ENCODE results near the gene ZNF740.
"Not testable (repeated sequence)": the region's sequence is repeated elsewhere in the genome, so short reads cannot be mapped to it uniquely, and the experiment has no call there.

ZNF740 gene

GRCh38 chr12:53200458-53201176 is 20.1 kb downstream of the ZNF740 start:
- peak overlapping the region; percentile 84 for H3K27ac Mint-ChIP-seq (ENCODE audit: low read depth)
- peaks cover 50% of the 10 kb centered on the region for H3K36me3 Mint-ChIP-seq (ENCODE audit: insufficient read depth)
- peak overlapping the region; percentile 66 for H3K4me3 Mint-ChIP-seq

GRCh38 chr12:53201177-53201541 is 20.6 kb downstream of the ZNF740 start:
- Mint-ChIP-seq H3K9me3 (no peaks in the 10 kb centered on the region), H3K27ac (ENCODE audit: low read depth) (peak overlapping the region; percentile 84), H3K4me3 (peak overlapping the region; percentile 66), H3K36me3 (ENCODE audit: insufficient read depth) (peaks cover 45% of the 10 kb centered on the region), H3K4me1 (peaks cover 64% of the 10 kb centered on the region), H3K27me3 (no peaks in the 10 kb centered on the region)
- DNase-seq (ENCODE audit: low spot score in 2 of 2) (no peak), ATAC-seq (replicated peaks; ENCODE audit: extremely low read depth, poor library complexity, severe bottlenecking) (no peak)

More at GRCh38 chr12:53200458-53201176, 20.1 kb downstream of the ZNF740 start:
- H3K4me1 Mint-ChIP-seq, result peaks cover 61% of the 10 kb centered on the region
- H3K9me3 Mint-ChIP-seq, result no peaks in the 10 kb centered on the region
- DNase-seq (ENCODE audit: low spot score in 2 of 2) (no peak), ATAC-seq (replicated peaks; ENCODE audit: extremely low read depth, poor library complexity, severe bottlenecking) (no peak)
- H3K27me3 Mint-ChIP-seq, result no peaks in the 10 kb centered on the region

- no peaks in the 10 kb centered on the region for H3K9me3 Mint-ChIP-seq
- no peaks in the 10 kb centered on the region for H3K27me3 Mint-ChIP-seq
- no peak overlapping the region for H3K27ac Mint-ChIP-seq (ENCODE audit: low read depth)
- no peak overlapping the region for H3K4me3 Mint-ChIP-seq
- peaks cover 47% of the 10 kb centered on the region for H3K36me3 Mint-ChIP-seq (ENCODE audit: insufficient read depth)
- ATAC-seq (replicated peaks; ENCODE audit: extremely low read depth, poor library complexity, severe bottlenecking), result no peak
- DNase-seq (ENCODE audit: low spot score in 2 of 2), result no peak
- peaks cover 68% of the 10 kb centered on the region for H3K4me1 Mint-ChIP-seq
Observed at GRCh38 chr12:53201639-53202038, 21.1 kb downstream of the ZNF740 start.

- Mint-ChIP-seq H3K36me3 (ENCODE audit: insufficient read depth) (peaks cover 45% of the 10 kb centered on the region), H3K4me1 (peaks cover 68% of the 10 kb centered on the region)
- H3K4me3 Mint-ChIP-seq; H3K27ac Mint-ChIP-seq (ENCODE audit: low read depth); ATAC-seq (replicated peaks; ENCODE audit: extremely low read depth, poor library complexity, severe bottlenecking); H3K9me3 Mint-ChIP-seq; H3K27me3 Mint-ChIP-seq; DNase-seq (ENCODE audit: low spot score in 2 of 2): not testable (repeated sequence)
Observed at GRCh38 chr12:53202316-53202715, 21.8 kb downstream of the ZNF740 start.

- Mint-ChIP-seq H3K27ac (ENCODE audit: low read depth) (no peak overlapping the region), H3K36me3 (ENCODE audit: insufficient read depth) (peaks cover 38% of the 10 kb centered on the region), H3K27me3 (no peaks in the 10 kb centered on the region), H3K4me1 (peaks cover 71% of the 10 kb centered on the region), H3K9me3 (no peaks in the 10 kb centered on the region), H3K4me3 (peak overlapping the region; percentile 78)
- no peak for DNase-seq (ENCODE audit: low spot score in 2 of 2)
- no peak for ATAC-seq (replicated peaks; ENCODE audit: extremely low read depth, poor library complexity, severe bottlenecking)
Observed at GRCh38 chr12:53204351-53204750, 23.8 kb downstream of the ZNF740 start.

GRCh38 chr12:53205747-53206419 is 25.4 kb downstream of the ZNF740 start:
- Mint-ChIP-seq H3K4me1 (peaks cover 58% of the 10 kb centered on the region), H3K27me3 (no peaks in the 10 kb centered on the region), H3K27ac (ENCODE audit: low read depth) (peak overlapping the region; percentile 92), H3K36me3 (ENCODE audit: insufficient read depth) (peaks cover 32% of the 10 kb centered on the region), H3K4me3 (peak overlapping the region; percentile 78), H3K9me3 (no peaks in the 10 kb centered on the region)
- no peak for DNase-seq (ENCODE audit: low spot score in 2 of 2)
- ATAC-seq (replicated peaks; ENCODE audit: extremely low read depth, poor library complexity, severe bottlenecking), result peak; percentile 69

GRCh38 chr12:53207042-53207441 is 26.5 kb downstream of the ZNF740 start, which contains the start of gene ITGB7:
ITGB7 (minus strand) TSS chr12:53207251; CDS start chr12:53200443, 6,808 bp downstream.
- H3K9me3 Mint-ChIP-seq, result no peaks in the 10 kb centered on the region
- peak; percentile 81 for ATAC-seq (replicated peaks; ENCODE audit: extremely low read depth, poor library complexity, severe bottlenecking)
- H3K27ac Mint-ChIP-seq (ENCODE audit: low read depth), result peak within 1 kb of the TSS; percentile 92
- DNase-seq (ENCODE audit: low spot score in 2 of 2), result peak in 1 of 2 donors; percentile 44
- peak within 1 kb of the TSS; percentile 78 for H3K4me3 Mint-ChIP-seq
- H3K36me3 Mint-ChIP-seq (ENCODE audit: insufficient read depth), result peaks cover 33% of the 10 kb centered on the region
- peaks cover 57% of the 10 kb centered on the region for H3K4me1 Mint-ChIP-seq
- H3K27me3 Mint-ChIP-seq, result no peaks in the 10 kb centered on the region

- peak overlapping the region; percentile 86 for H3K27ac Mint-ChIP-seq (ENCODE audit: low read depth)
- H3K4me3 Mint-ChIP-seq, result peak overlapping the region; percentile 78
- DNase-seq (ENCODE audit: low spot score in 2 of 2) (no peak), ATAC-seq (replicated peaks; ENCODE audit: extremely low read depth, poor library complexity, severe bottlenecking) (no peak)
- no peaks in the 10 kb centered on the region for H3K9me3 Mint-ChIP-seq
- peaks cover 57% of the 10 kb centered on the region for H3K4me1 Mint-ChIP-seq
- H3K27me3 Mint-ChIP-seq, result no peaks in the 10 kb centered on the region
- peaks cover 28% of the 10 kb centered on the region for H3K36me3 Mint-ChIP-seq (ENCODE audit: insufficient read depth)
Observed at GRCh38 chr12:53208435-53208834, 27.9 kb downstream of the ZNF740 start.

- Mint-ChIP-seq H3K27me3 (no peaks in the 10 kb centered on the region), H3K36me3 (ENCODE audit: insufficient read depth) (peaks cover 29% of the 10 kb centered on the region), H3K27ac (ENCODE audit: low read depth) (peak overlapping the region; percentile 86), H3K4me3 (peak overlapping the region; percentile 78), H3K9me3 (no peaks in the 10 kb centered on the region), H3K4me1 (peaks cover 63% of the 10 kb centered on the region)
- DNase-seq (ENCODE audit: low spot score in 2 of 2) (no peak), ATAC-seq (replicated peaks; ENCODE audit: extremely low read depth, poor library complexity, severe bottlenecking) (no peak)
Observed at GRCh38 chr12:53208877-53209463, 28.4 kb downstream of the ZNF740 start.

- no peak for ATAC-seq (replicated peaks; ENCODE audit: extremely low read depth, poor library complexity, severe bottlenecking)
Observed at GRCh38 chr12:53210843-53211242, 30.3 kb downstream of the ZNF740 start.

GRCh38 chr12:53211476-53212381 is 31.2 kb downstream of the ZNF740 start:
- Mint-ChIP-seq H3K4me1 (peaks cover 71% of the 10 kb centered on the region), H3K9me3 (no peaks in the 10 kb centered on the region), H3K36me3 (ENCODE audit: insufficient read depth) (peaks cover 25% of the 10 kb centered on the region), H3K4me3 (no peak overlapping the region), H3K27ac (ENCODE audit: low read depth) (peak overlapping the region; percentile 63), H3K27me3 (no peaks in the 10 kb centered on the region)
- no peak for ATAC-seq (replicated peaks; ENCODE audit: extremely low read depth, poor library complexity, severe bottlenecking)
- no peak for DNase-seq (ENCODE audit: low spot score in 2 of 2)

More at GRCh38 chr12:53210843-53211242, 30.3 kb downstream of the ZNF740 start:
- Mint-ChIP-seq H3K4me1 (peaks cover 71% of the 10 kb centered on the region), H3K9me3 (no peaks in the 10 kb centered on the region), H3K4me3 (no peak overlapping the region), H3K27me3 (no peaks in the 10 kb centered on the region), H3K36me3 (ENCODE audit: insufficient read depth) (peaks cover 28% of the 10 kb centered on the region), H3K27ac (ENCODE audit: low read depth) (no peak overlapping the region)
- DNase-seq (ENCODE audit: low spot score in 2 of 2), result no peak

- Mint-ChIP-seq H3K4me1 (peaks cover 72% of the 10 kb centered on the region), H3K27ac (ENCODE audit: low read depth) (peak overlapping the region; percentile 12), H3K36me3 (ENCODE audit: insufficient read depth) (peaks cover 23% of the 10 kb centered on the region)
Observed at GRCh38 chr12:53212931-53213330, 32.4 kb downstream of the ZNF740 start.

More at GRCh38 chr12:53212931-53213330, 32.4 kb downstream of the ZNF740 start:
- DNase-seq (ENCODE audit: low spot score in 2 of 2), result no peak
- ATAC-seq (replicated peaks; ENCODE audit: extremely low read depth, poor library complexity, severe bottlenecking), result no peak
- Mint-ChIP-seq H3K27me3 (no peaks in the 10 kb centered on the region), H3K9me3 (no peaks in the 10 kb centered on the region), H3K4me3 (no peak overlapping the region)

Data from central memory CD8-positive, alpha-beta T cell (primary cell).